ENCODE data around the gene ELOVL6. TPM values are rescaled to one million over a fixed set of nuclear protein-coding genes. Genes with fewer than 3 reads are reported as not detected.

Gene ELOVL6
- total and polyA plus RNA-seq, 3 donors from 2014 or later, result 1.3 to 3.5 (median 1.5) TPM

GRCh38 chr4:110004556-110004955 lies 193.9 kb downstream of the ELOVL6 start:
- intact Hi-C loops (cut with DNase I; ENCODE audit: low total_unique reads), result no loop called here
- Histone ChIP-seq H3K27me3 (no peaks in the 10 kb centered on the region), H3K9me3 (no peaks in the 10 kb centered on the region), H3K4me3 (no peak overlapping the region), H3K4me1 (no peaks in the 10 kb centered on the region), H3K27ac (no peak overlapping the region), H3K36me3 (ENCODE audit: low read depth, missing control alignments) (no peaks in the 10 kb centered on the region)
- 55 to 91% methylated on average over 1 of the region's 1 CpG for WGBS, 2 donors
- TF ChIP-seq CTCF (IDR thresholded peaks at IDR 0.05), result no peak
- TF ChIP-seq POLR2A (IDR thresholded peaks at IDR 0.05), result no peak
- DNase-seq, result no peak

GRCh38 chr4:110003401-110004187 lies 194.8 kb downstream of the ELOVL6 start:
- no peak for TF ChIP-seq CTCF (IDR thresholded peaks at IDR 0.05)
- TF ChIP-seq POLR2A (IDR thresholded peaks at IDR 0.05), result no peak
- no peak overlapping the region for H3K4me3 ChIP-seq
- H3K27ac ChIP-seq, result no peak overlapping the region
- no peaks in the 10 kb centered on the region for H3K4me1 ChIP-seq
- H3K36me3 ChIP-seq (ENCODE audit: low read depth, missing control alignments), result no peaks in the 10 kb centered on the region
- WGBS, 2 donors, result 73 to 86% methylated on average over 6 of the region's 6 CpGs
- intact Hi-C loops (cut with DNase I; ENCODE audit: low total_unique reads), result no loop called here
- H3K9me3 ChIP-seq, result no peaks in the 10 kb centered on the region
- no peak for DNase-seq
- no peaks in the 10 kb centered on the region for H3K27me3 ChIP-seq

GRCh38 chr4:110002326-110002725 lies 196.1 kb downstream of the ELOVL6 start:
- no peaks in the 10 kb centered on the region for H3K4me1 ChIP-seq
- no peaks in the 10 kb centered on the region for H3K27me3 ChIP-seq
- no peak for DNase-seq
- intact Hi-C loops (cut with DNase I; ENCODE audit: low total_unique reads), result no loop called here
- no peak overlapping the region for H3K4me3 ChIP-seq
- 77 to 80% methylated on average over 3 of the region's 3 CpGs for WGBS, 2 donors
- TF ChIP-seq CTCF (IDR thresholded peaks at IDR 0.05), result no peak
- TF ChIP-seq POLR2A (IDR thresholded peaks at IDR 0.05), result no peak
- no peak overlapping the region for H3K27ac ChIP-seq
- no peaks in the 10 kb centered on the region for H3K36me3 ChIP-seq (ENCODE audit: low read depth, missing control alignments)
- no peaks in the 10 kb centered on the region for H3K9me3 ChIP-seq

GRCh38 chr4:109999585-109999912 lies 198.9 kb downstream of the ELOVL6 start:
- H3K4me3 ChIP-seq, result no peak overlapping the region
- TF ChIP-seq CTCF (IDR thresholded peaks at IDR 0.05) (no peak), POLR2A (IDR thresholded peaks at IDR 0.05) (no peak)
- no peaks in the 10 kb centered on the region for H3K9me3 ChIP-seq
- WGBS, 2 donors, result 69 to 77% methylated on average over 9 of the region's 9 CpGs
- H3K27ac ChIP-seq, result no peak overlapping the region
- intact Hi-C loops (cut with DNase I; ENCODE audit: low total_unique reads), result loop anchor here (5.0 kb wide), 1 partner anchor 513 kb away; no protein-coding TSS in a partner anchor
- H3K36me3 ChIP-seq (ENCODE audit: low read depth, missing control alignments), result no peaks in the 10 kb centered on the region
- no peaks in the 10 kb centered on the region for H3K27me3 ChIP-seq
- H3K4me1 ChIP-seq, result no peaks in the 10 kb centered on the region
- no peak for DNase-seq

Data from testis (tissue), 3 donors.